NB4 (cell line): ENCODE data around the gene CBX2.
A peak's percentile ranks its signal among the peaks of the same experiment; 100 is the strongest.

ENCODE experiments used
- DNase-seq: peaks from one replicate; pipeline ENCODE4 v3.0.0; 2010; ENCODE audit warnings: low read depth
- H3K4me3 ChIP-seq: one replicate; pipeline ENCODE4 v1.5.1; 2011; ENCODE audit warnings: mild to moderate bottlenecking, low read depth, low read length, moderate library complexity
- MAX ChIP-seq: IDR thresholded peaks from 2 replicates; pipeline ENCODE4 v1.6.1; 2011; ENCODE audit warnings: low read depth, low read length
- MYC ChIP-seq: IDR thresholded peaks from 2 replicates; pipeline ENCODE4 v1.6.1; 2011; ENCODE audit warnings: low read depth, low read length
- POLR2A ChIP-seq: IDR thresholded peaks from 2 replicates; pipeline ENCODE4 v1.6.1; 2011; ENCODE audit warnings: mild to moderate bottlenecking; ENCODE audit not compliant: insufficient read length; ENCODE audit errors: extremely low read depth
- TF ChIP-seq, protein P1 (sequence below): IDR thresholded peaks from one replicate; pipeline ENCODE4 v1.5.1; 2012; ENCODE audit warnings: low read depth, low read length

The CBX2 gene

DNA sequence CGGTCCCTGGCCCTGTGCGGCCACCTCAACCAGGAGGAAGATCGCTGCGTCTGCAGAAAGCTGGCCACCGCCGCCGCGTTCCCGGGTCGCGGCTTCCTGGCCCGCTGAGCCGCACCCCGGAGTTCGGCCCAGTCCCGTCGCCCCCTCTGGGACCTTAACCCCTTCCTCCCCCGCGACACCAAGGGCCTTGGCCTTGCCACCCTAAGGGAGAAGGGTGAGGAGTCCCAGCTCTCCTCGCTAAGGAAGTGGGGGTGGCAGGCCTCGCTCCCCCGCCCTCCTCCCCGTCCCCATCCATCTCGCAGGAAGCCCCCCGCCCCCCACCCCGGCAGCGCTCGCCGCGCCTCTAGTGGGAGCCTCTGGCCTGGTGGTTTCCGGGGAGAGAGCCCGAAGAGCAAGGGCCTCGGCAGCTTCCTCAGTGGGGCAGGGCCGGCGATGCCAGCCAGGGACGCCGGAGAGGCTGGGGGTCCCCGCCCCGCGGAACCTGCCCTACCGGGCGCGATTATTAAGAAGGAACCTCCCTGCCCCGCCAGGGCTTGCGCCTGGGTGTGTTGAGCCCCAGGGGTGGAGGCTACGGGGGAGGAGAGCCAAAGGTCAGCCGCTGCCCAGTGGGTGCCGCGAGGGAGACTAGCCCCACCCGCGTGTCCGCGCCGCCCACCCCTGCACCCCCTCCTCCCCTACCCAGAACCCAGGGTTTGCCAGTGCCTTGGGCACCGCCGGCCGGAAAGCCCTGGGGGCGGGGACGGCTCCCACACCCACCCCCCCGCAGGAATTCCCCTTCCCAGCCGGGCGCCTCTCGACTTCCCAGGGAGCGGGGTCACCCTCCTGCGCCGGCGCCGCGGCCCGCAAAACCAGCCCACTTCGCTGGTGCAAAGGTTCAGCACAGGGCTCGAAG lies 54.5 kb downstream of the CBX2 start:
- TF ChIP-seq MYC: no peak
- no peak for TF ChIP-seq POLR2A
- TF ChIP-seq, protein P1, sequence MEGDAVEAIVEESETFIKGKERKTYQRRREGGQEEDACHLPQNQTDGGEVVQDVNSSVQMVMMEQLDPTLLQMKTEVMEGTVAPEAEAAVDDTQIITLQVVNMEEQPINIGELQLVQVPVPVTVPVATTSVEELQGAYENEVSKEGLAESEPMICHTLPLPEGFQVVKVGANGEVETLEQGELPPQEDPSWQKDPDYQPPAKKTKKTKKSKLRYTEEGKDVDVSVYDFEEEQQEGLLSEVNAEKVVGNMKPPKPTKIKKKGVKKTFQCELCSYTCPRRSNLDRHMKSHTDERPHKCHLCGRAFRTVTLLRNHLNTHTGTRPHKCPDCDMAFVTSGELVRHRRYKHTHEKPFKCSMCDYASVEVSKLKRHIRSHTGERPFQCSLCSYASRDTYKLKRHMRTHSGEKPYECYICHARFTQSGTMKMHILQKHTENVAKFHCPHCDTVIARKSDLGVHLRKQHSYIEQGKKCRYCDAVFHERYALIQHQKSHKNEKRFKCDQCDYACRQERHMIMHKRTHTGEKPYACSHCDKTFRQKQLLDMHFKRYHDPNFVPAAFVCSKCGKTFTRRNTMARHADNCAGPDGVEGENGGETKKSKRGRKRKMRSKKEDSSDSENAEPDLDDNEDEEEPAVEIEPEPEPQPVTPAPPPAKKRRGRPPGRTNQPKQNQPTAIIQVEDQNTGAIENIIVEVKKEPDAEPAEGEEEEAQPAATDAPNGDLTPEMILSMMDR: no peak
- TF ChIP-seq MAX: no peak
- H3K4me3 ChIP-seq: no peak overlapping the region
- DNase-seq: peak; percentile 14

GRCh38 chr17:79833110-79833450 lies 55.1 kb downstream of the CBX2 start:
- no peak for DNase-seq
- H3K4me3 ChIP-seq: no peak overlapping the region
- TF ChIP-seq POLR2A (no peak), MYC (no peak), MAX (no peak)
- TF ChIP-seq, protein P1: no peak

DNA sequence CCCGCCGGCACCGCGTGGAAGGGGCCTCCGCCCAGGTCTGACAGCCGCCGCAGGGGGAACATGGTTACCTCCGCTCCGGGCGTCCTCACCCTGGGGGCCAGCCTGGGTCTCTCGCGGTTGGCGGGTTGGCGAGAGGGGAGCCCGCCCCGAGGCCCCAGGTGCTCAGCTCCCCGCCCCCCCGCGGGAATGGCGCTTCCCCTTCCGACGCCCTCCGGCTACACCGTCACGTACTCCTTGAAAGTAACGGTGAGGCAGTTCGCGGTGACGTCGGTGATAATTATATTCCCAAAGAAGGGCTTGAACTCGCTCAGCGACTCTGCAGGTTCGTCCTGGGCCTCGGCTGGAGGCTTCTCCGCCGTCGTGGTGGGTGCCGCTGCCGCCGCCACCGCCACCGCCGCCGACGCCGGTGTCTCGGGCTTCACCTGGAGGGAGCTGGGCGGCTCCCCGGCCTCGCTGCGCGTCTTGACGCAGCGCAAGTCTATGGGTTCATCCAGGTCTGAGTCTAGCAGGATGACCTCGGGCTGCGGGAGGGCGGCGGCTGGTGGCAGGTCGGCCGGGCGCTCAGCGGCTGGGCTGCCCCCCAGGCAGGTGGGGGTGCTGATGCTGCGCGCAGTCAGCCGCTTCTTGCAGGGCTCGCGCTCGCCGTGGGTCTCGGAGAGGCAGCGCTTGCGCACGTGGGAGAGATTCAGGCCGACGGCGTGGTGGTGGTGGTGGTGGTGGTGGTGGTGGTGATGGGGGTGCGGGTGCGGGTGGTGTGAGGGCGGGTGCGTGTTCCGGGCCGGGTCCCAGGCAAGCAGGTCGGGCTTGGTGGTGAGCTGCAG lies 56.0 kb downstream of the CBX2 start:
- TF ChIP-seq MYC (no peak), MAX (no peak), POLR2A (no peak)
- TF ChIP-seq, protein P1: no peak
- DNase-seq: no peak
- H3K4me3 ChIP-seq: no peak overlapping the region

- peak; percentile 36 for DNase-seq
- TF ChIP-seq MAX: no peak
- TF ChIP-seq, protein P1: peak; percentile 52
These were observed 56.9 kb downstream of the CBX2 start for GRCh38 chr17:79834565-79835469.

DNA sequence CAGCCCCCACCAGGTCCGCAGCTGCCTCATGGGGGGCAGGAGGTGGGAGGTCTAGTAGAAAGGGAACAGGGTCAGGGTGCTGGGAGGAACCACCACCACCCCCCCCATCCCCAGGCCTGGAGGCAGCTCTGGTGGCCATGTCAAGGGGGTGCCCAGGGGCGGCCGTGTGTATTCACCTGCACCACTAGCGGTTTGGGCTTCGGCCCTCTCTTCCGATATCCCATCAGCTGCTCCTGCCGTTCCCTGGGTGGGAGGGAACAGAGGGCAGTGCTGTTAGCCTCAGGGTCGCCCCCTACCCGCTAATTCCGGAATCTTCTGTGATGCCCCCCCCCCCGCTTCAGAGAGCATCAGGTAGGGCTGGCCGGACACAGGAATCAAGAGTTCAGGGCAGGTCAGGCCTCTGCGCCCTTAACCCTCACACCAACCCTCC lies 57.5 kb downstream of the CBX2 start:
- peak; percentile 14 for DNase-seq
- H3K4me3 ChIP-seq: no peak overlapping the region
- no peak for TF ChIP-seq MAX

More at GRCh38 chr17:79834565-79835469, 56.9 kb downstream of the CBX2 start:
- H3K4me3 ChIP-seq: no peak overlapping the region
